GM18507 (cell line): ENCODE measurements around the gene NRXN3.

Experiments
- DNase-seq: peaks from one replicate; pipeline ENCODE4 v3.0.0; 2011; ENCODE audit warnings: low read depth; ENCODE audit not compliant: insufficient read length; ENCODE audit errors: extremely low spot score
- FAIRE-seq: peaks from 2 replicates; lab custom pipeline; 2011; peaks lifted over from hg19 to GRCh38; lab: Jason Lieb, UNC

NRXN3 gene

DNA sequence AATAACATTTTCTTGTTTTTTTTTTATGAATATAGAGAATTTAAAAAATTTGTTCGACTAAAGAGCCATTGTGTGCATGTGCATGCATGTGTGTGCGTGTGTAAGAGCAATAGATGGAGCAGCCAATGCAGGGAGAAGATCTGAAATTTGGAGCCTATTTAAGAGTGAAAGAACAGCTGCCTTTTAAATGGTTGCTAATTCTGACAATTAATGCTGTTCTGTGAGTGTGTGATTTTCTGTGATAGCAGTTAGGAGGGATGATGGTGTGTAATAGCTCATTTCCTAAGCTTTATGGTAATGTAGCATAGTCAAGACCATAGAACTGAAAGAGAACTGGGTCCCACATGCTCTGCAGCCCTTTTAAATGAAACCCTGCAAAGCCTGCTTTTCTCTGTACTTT is 137.9 kb downstream of the NRXN3 start:
- FAIRE-seq, result no peak
- DNase-seq, result no peak

DNA sequence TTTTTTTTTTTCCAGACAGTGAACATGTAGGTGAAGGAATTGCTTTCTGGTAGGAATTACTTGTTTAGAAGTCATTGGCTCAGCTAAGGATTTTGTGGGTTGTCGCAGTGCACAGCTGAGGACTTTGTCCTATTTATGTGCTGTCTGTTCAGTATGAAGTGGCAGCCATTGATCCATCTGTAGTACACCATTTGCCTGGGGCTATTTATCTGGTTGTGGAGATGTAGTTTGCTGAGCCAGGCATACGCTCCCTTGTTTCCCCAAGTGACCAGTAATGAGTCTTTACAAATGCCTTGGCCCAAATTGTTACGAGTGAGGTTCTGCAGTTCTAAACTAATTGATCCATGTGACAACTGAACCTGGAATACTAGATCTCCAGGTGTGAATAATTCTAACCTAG is 140.1 kb downstream of the NRXN3 start:
- FAIRE-seq (no peak), DNase-seq (no peak)

DNA sequence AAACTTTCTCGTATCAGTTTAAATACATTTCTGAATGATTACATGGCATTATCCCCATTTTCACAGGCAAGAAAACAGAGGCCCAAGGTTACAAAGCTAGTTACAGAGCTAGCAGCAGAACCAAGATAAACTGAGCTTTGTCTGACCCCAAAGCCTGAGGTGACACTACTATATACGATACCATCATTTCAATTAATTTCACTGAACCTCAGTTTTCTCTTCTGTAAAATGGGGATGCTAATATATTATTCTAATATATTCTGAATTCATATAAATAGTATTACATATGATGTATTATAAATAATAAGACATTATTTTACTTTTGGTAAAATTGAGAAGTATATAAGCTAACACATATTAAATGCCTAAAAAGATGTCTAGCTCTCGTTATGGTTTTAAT is 143.3 kb downstream of the NRXN3 start:
- DNase-seq, result no peak
- no peak for FAIRE-seq

DNA sequence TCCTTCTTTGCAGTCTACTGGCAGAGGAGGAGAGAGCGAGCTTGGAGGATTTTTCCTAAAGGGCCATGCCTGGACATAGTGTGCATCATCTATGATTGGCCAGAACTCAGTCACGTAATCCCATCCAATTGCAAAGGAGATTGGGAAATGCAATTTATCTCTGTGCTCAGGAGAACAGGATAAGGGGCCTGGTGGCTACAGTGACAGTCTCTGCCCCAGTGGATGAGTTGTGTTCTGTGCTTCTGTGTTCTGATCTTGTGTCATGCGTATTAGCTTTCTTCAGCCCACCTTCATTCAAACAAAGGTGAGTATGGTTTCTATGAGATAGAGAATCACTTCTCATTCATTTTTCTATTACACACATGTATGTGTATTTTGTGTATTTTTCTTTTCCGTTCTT is 144.3 kb downstream of the NRXN3 start:
- DNase-seq (no peak), FAIRE-seq (no peak)

DNA sequence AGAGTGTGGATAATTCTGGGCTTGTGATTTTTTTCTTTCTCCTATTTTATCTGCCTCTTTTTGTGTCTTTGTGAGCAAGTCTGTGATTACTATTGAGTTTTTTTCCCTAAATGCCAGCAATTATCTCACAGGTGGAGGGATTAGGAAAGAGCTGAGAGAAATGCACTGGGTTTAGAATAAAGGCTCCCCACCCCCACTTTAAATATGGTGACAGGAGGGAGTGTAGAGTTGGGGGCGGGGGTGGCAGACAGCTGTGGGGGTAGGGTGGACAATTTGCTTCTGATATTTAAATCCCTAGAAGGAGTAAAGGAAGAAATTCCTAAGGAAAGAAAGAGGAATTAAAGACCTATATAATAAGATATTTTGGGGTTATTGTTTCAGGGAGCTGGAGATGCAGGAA is 145.9 kb downstream of the NRXN3 start:
- DNase-seq, result no peak

DNA sequence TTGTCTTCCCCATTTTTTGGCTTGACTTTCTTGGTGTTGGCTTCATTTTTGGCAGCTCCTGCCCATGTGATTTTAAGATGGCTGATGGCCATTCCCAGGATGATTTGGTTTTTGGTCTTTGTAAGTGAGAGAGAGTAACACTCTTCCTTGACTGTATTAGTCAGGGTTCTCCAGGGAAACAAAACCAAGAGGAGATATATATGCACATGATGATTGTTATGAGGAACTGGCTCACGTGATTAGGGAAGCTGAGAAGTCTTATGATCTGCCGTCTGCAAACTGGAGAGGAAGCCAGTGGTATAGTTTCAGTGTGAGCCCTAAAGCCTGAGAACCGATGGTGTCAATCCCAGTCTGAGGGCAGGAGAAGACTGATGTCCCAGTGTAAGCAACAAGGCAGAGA is 146.6 kb downstream of the NRXN3 start:
- FAIRE-seq, result no peak
- DNase-seq, result no peak

More for the DNA sequence above, 145.9 kb downstream of the NRXN3 start:
- FAIRE-seq, result no peak

DNA sequence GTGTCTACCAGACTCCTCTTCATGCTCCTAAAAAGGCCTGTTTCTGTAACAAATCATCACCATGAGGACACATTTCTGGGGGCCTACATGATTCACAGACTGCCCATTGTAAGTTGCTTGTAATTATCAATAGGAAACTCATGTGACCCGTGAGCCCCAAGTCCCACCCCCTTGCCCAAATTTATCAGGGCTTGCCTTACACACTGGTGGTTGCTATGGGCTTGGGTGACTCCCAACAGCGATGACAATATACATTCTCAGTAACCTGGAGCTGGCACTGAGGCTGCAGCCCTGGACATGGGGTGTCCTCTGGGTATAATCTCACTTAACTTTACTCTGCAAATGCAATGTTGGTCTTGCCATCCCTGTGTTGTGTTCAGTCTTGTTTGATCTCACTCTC is 149.2 kb downstream of the NRXN3 start:
- no peak for FAIRE-seq
- DNase-seq, result no peak

DNA sequence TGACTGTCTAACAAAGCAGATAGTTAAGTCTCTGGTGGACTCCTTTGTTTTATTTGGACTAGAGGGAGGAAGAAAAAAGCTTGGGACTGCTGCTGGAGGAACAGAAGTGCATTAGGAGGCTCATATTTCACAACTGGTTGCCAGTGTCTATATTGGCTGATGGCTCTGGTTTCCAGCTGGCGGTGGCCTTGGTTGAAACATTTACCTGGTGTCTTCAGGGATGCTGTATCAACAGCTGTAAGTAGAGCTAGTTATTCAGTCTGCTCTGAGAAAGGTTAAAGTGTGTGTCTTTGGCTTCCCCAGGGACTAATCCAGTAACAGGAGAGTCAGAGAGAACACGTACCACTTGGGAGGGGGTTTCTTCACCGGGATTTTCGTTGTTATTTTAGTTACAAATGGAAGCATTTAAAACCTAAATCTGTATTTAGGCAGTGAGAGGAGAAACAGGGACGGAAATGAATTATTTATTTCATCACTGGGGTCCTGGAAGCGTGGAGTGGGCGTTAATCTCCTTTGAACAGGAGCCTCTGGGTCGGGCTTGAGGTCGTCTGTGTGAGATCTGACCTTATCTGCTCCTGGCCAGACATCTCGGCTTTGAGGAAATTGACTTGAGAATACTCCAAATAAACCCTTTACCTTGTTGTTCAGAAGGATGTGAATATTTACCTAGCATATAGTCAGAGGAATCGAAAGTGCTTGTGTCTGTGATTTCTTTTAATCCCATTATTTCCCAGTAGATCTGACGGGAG is 149.9 kb downstream of the NRXN3 start:
- FAIRE-seq (no peak), DNase-seq (no peak)

DNA sequence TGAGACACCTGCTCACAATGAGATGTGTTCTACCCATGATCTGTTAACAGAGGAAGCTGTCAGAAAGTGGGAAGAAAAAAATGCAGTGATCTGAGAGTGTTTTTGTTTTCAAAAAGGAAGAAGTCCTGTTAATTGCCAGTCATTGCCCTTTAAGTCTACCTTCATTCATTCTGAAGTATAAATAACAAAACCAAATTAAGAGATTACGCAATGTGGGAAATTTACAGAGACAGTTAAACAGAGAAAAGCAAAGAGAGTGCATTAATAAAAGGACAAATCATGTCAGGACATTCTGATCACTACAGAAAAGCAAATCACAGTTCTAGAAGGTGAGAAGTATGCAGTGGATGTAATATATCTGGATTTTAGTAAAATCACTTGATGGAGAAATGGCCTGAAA is 154.2 kb downstream of the NRXN3 start:
- FAIRE-seq, result no peak
- no peak for DNase-seq

DNA sequence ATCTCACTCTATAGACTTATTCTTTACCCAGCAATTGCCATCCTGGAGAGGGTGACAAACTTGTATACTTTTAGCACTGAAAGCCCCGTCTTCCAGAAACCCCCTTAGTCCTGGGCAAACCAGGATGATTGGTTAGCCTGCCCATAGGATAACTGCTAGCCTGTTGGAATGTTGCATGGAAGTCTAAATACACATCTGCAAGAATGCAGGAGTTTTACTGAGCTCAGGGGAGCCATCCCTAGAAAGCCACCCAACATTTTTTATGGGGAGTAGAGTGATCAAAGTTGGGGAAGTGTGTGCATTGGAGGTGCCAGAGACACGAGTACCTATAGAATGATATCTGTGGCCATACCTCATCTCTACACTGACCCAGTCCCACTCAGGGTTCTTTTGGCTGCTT is 155.7 kb downstream of the NRXN3 start:
- DNase-seq, result no peak
- no peak for FAIRE-seq

DNA sequence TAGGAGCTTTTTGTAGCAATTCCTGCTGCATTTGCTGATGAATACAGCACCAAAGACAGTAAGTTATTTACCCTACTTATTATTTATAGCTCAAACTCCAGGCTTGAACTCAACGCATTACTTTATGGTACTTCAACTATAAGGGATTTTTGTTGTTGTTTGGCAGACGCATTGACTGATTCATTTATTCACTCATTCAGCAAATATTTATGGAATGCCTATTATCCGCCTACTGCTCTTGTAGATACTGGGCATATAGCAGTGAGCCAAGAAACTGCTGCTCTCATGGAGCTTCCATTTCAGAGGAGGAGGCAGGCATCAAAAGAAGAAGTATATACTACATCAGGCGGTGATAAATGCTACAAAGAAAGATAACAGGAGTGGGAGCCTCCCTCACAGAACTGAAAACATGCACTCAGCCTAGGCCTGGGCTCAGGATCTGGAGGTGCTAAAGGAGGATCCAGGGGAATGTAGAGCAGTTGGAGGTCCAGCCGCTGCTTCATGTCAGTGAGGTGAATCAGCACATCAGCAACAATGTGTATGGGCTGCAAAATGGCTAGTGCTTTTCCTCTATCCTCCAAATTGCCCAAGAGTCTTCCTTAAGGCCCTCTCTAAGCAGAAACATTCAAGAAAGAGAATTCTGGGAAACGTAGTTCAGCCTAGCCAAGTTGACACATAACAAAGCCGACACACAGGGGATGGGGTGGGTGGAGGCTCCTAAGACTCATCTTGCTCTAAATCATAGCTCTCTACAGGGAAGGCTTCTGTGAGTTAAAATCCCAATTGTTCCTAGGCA is 157.5 kb downstream of the NRXN3 start:
- FAIRE-seq, result no peak
- no peak for DNase-seq

DNA sequence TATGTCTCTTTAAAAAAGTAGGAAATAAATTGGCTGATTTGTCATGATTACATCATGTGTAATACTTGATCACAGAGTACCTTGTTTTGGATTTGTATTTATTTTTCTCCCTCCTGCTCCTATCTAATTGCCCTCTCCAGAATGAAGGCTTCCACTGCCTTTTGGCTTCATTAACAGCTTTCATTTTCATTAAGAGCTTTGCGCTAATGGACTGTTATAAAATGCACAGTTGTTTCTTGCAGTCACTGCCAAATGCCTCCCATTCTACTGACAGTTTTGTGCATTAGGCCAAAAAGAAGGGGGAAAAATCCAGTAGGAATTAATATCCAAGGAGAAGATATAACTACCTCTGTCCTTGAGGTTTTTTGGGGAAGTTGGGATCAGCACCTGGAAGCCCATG is 159.2 kb downstream of the NRXN3 start:
- no peak for DNase-seq
- FAIRE-seq, result no peak

DNA sequence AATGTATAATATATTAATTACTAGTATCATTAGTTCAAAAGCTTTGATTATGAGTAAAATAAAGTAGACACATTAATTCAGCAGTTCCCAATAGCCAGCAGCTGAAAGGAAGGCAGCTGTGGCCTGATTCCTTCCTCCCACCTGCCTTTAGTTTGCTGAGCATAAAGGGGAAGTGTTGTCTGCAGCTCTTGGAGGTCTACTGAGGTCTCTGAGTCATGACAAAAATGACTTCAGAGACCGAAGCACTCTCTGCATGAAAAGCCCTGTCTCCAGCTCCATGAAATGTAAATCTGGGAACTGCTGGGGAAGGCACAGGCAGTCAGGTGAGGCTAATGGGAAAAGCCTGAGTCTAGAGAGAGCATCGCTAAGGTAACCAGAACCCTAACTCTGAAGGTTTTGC is 165.4 kb downstream of the NRXN3 start:
- DNase-seq (no peak), FAIRE-seq (no peak)

DNA sequence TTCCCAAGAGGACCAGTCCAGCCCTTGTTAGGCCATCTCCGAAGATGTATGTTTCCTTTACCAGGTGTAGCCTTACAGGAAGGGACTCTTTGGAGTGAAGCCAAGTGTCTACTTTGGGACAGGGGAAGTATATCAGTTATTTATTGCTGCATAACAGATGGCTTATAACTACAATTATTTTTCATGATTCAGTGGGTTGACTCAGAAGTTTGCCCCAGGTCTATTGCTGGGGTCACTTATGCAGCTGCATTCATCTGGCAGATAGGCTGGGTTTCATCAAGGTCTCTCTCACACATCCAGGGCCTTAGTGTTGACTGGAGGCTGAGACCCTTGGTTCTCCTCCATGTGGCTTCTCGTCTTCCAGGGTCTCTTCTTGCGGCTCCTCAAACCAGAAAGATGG is 170.1 kb downstream of the NRXN3 start:
- no peak for FAIRE-seq
- DNase-seq, result no peak

DNA sequence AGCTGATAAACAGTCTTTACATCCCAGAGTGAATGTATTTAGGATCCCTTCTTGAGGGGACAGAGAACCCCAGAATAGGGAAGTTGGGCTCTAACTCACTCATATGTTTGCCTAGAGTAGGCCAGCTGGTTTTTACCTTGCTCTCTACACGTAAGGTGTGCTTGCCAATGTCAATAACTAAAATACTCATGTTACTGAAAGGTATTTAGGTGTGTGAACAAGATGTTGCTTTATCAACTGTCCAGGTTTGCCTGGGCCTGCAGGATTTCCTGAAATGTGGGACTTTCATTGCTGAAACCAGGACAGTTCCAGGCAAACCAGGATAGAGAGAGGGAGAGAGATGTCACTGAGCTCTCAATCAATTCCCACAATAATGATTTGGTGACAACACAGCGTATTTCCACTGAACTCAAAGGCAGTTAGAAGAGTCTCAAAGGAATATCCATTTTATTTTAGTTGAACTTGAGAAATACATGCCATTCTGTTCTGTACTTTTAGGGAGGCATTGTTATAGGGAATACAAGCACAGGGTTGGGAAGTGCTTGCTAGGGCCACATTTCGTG is 171.7 kb downstream of the NRXN3 start:
- FAIRE-seq (no peak), DNase-seq (no peak)

DNA sequence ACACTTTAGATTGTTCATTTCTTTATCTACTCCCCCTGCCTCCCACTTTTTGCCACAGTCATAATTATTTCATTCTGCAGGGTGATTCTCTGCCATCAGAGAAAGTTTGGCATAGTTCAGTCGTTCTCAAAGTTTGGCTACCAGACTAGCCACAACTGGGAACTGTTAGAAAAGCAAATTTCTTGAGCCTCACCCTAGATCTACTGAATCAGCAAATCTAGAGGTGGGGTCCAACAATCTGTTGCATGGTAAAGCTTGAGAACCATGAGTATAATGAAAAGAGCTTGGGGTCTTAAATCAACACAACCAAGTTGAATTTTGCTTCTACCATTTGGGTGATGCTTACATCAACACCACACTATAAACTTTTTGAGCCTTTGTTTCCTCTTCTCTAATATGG is 172.7 kb downstream of the NRXN3 start:
- no peak for FAIRE-seq
- DNase-seq, result no peak

DNA sequence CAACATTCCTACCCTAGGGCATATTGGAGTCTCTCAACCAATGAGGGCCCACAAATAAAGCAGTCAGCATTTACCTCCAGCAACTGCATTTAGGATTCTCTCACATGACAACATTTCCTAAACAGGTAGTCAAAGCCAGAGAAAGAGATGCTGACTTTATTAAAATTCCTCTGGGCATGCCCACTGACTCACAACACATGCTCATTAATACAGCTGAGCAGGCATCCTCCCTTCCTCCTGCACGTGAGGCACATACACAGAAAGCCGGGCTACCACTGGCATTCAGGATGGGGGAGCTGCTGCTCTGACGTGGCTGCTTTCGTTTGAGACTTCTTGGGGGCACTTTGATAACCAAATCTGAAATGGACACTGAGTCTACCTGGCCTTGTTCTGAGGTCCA is 174.1 kb downstream of the NRXN3 start:
- DNase-seq (no peak), FAIRE-seq (no peak)

DNA sequence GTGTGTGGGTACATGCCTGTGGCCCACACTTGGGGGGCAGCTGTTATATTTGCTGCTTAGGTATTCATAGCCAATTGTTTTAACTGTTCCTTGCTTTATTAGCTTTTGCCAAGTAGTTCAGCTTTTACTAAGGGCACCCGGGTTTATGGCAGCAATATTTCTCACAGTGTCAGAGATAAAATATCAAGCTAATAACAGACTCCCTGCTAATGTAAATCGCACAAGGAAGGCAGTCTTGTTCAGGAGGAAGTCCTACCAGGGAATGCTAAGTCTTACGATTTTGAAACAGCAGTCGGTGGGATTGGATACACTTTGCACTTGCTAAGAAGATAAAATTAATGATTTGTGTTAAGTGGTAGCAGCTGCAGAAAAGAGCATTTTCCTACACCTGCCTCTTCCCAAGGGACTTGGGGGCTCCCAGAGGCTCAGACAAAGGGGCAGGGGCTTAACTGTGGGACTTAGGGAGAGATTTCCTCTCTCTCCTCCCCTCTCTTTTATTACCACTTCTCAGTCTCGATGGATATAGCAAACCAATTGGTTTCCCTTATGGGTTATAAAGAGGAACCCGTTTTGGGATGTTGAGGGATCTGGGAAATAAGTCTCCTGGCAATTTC is 175.1 kb downstream of the NRXN3 start:
- no peak for DNase-seq
- FAIRE-seq, result no peak

DNA sequence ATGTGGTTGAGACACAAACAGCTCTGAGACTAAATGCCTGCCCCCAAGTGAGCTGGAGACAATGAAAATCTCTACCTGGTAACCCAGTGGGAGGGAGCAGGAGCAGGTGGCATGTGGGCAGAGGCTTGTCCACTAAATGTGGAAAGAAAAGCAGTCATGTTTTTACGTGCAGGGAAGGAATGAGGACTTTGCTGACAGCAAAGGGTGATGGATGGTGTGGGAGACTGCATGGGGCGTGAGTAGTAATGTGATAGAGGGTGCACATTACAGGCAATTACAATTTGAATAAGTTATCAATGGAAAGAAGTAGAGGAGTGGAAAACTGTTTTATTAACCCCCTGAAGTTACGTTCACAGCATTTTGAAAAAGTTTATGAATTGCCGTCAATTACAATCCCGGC is 176.6 kb downstream of the NRXN3 start:
- DNase-seq (no peak), FAIRE-seq (no peak)

DNA sequence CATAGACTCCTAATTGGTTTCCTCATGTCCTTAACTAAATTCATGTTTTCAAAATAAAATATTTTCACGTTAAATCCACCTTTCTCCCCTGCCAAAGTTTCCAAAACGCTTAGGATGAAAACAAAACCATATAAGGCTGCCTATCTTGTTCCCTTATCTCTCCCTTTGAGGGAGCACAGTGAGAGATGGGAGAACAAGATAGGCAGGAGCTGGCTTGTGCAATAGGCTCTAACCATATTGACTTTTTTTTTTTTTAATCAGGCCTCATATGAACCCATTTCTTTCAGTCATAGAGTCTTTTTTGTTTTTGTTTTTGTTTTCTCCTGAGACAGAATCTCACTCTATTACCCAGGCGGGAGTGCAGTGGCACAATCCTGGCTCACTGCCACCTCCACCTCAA is 184.9 kb downstream of the NRXN3 start:
- FAIRE-seq, result no peak
- no peak for DNase-seq

DNA sequence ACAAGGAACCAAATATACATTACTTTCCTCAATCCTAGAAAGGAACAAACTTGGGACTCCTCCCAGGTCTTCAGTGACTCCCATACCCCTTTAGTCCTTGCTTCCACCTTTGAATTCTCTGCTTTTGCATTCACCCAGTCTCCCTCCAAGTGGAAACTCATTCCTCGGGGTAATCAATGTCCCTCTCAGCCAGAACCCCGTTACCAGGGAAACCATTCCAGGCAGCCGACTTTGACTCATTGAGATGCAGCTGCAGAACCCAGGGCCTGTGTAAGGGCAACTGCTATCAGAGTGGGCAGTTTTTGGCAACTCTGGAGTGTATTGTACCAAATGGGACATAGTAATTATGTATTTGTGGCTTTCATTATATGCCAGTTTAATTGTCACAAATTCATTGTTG is 186.2 kb downstream of the NRXN3 start:
- FAIRE-seq (no peak), DNase-seq (no peak)
